ENCODE results near the gene OR1M1. TPM values are rescaled to one million over a fixed set of nuclear protein-coding genes. Genes with fewer than 3 reads are reported as not detected.
"Not testable (repeated sequence)": the region's sequence is repeated elsewhere in the genome, so short reads cannot be mapped to it uniquely, and the experiment has no call there.

OR1M1 gene
- total and polyA plus RNA-seq, 4 donors: not detected

- no peak for TF ChIP-seq ZBTB33 (IDR thresholded peaks at IDR 0.05)
Observed at GRCh38 chr19:9052894-9053293, 34.0 kb upstream of the OR1M1 start (continued).

- H3K27ac ChIP-seq (ENCODE audit: low read depth in 1 of 2, low read length in 2 of 2); H3K27me3 ChIP-seq (ENCODE audit: control insufficient read depth in 4 of 4, insufficient read depth in 4 of 4, low read length in 3 of 4); H3K36me3 ChIP-seq (ENCODE audit: control insufficient read depth in 4 of 4, insufficient read depth in 3 of 4, low read depth in 1 of 4, low read length in 3 of 4); DNase-seq (ENCODE audit: low spot score); H3K4me3 ChIP-seq (ENCODE audit: low read depth in 1 of 3, low read length in 3 of 3); H3K9me3 ChIP-seq (ENCODE audit: control insufficient read depth in 4 of 4, low read length in 3 of 4); H3K9ac ChIP-seq (ENCODE audit: low read depth in 1 of 2, low read length in 2 of 2); H3K4me1 ChIP-seq (ENCODE audit: control insufficient read depth in 4 of 4, insufficient read depth in 4 of 4, low read length in 3 of 4): not testable (repeated sequence)
- 92% methylated on average over 6 of the region's 6 CpGs for WGBS
Observed at GRCh38 chr19:9053674-9054073, 33.2 kb upstream of the OR1M1 start.

GRCh38 chr19:9054207-9054606 is 32.7 kb upstream of the OR1M1 start:
- no peak overlapping the region for H3K4me3 ChIP-seq (ENCODE audit: low read depth in 1 of 3, low read length in 3 of 3)
- H3K4me1 ChIP-seq (ENCODE audit: control insufficient read depth in 4 of 4, insufficient read depth in 4 of 4, low read length in 3 of 4): no peaks in the 10 kb centered on the region
- DNase-seq (ENCODE audit: low spot score): no peak
- 83% methylated on average over 8 of the region's 8 CpGs for WGBS
- H3K27ac ChIP-seq (ENCODE audit: low read depth in 1 of 2, low read length in 2 of 2): no peak overlapping the region
- H3K9me3 ChIP-seq (ENCODE audit: control insufficient read depth in 4 of 4, low read length in 3 of 4): peaks cover 0 to 3% (median 0%) of the 10 kb centered on the region in 4 donors
- TF ChIP-seq GABPA (IDR thresholded peaks at IDR 0.05 in 1 of 2, conservative IDR thresholded peaks at IDR 0.05 in 1 of 2) (no peak), FOXA2 (IDR thresholded peaks at IDR 0.05) (no peak), HNF4A (conservative IDR thresholded peaks at IDR 0.05) (no peak), CTCF (IDR thresholded peaks at IDR 0.05; ENCODE audit: low read depth, low read length, missing input control) (no peak), TAF1 (conservative IDR thresholded peaks at IDR 0.05) (no peak), YY1 (IDR thresholded peaks at IDR 0.05) (no peak), ATF3 (IDR thresholded peaks at IDR 0.05) (no peak), NR2F2 (IDR thresholded peaks at IDR 0.05) (no peak), RXRA (IDR thresholded peaks at IDR 0.05) (no peak), RAD21 (IDR thresholded peaks at IDR 0.05) (no peak), SP1 (IDR thresholded peaks at IDR 0.05) (no peak), MAX (IDR thresholded peaks at IDR 0.05) (no peak), REST (IDR thresholded peaks at IDR 0.05) (no peak), HNF4G (IDR thresholded peaks at IDR 0.05) (no peak), JUND (IDR thresholded peaks at IDR 0.05) (no peak)
- H3K36me3 ChIP-seq (ENCODE audit: control insufficient read depth in 4 of 4, insufficient read depth in 3 of 4, low read depth in 1 of 4, low read length in 3 of 4): no peaks in the 10 kb centered on the region
- H3K9ac ChIP-seq (ENCODE audit: low read depth in 1 of 2, low read length in 2 of 2): no peak overlapping the region
- H3K27me3 ChIP-seq (ENCODE audit: control insufficient read depth in 4 of 4, insufficient read depth in 4 of 4, low read length in 3 of 4): no peaks in the 10 kb centered on the region

Measured in liver (tissue), 9 donors.